Karpas-422 (cell line): ENCODE measurements around the gene ATG101. TPM values are rescaled to one million over a fixed set of nuclear protein-coding genes. Genes with fewer than 3 reads are reported as not detected.
"Not testable (repeated sequence)": the region's sequence is repeated elsewhere in the genome, so short reads cannot be mapped to it uniquely, and the experiment has no call there.

Experiments used
- DNase-seq: peaks from one replicate; pipeline ENCODE4 v3.0.0-alpha.2; 2015
- H2AFZ ChIP-seq: fragments of 200-600 bp; sonication (generic); 2 replicates; pipeline ENCODE4 v1.6.1; 2014; ENCODE audit warnings: antibody characterized with exemption, low read length, mixed read lengths
- H3K27ac ChIP-seq: fragments of 200-600 bp; sonication (generic); 2 replicates; pipeline ENCODE4 v1.5.1; 2014; ENCODE audit warnings: mild to moderate bottlenecking, low read length, moderate library complexity
- H3K27me3 ChIP-seq: fragments of 200-600 bp; sonication (generic); 2 replicates; pipeline ENCODE4 v1.6.1; 2014; ENCODE audit warnings: low read length, mixed read lengths
- H3K36me3 ChIP-seq: fragments of 200-600 bp; sonication (generic); 2 replicates; pipeline ENCODE4 v1.6.1; 2014; ENCODE audit warnings: low read length, mixed read lengths; ENCODE audit not compliant: insufficient read depth
- H3K4me1 ChIP-seq: fragments of 200-600 bp; sonication (generic); 2 replicates; pipeline ENCODE4 v1.6.1; 2014; ENCODE audit warnings: mild to moderate bottlenecking, low read length, mixed read lengths
- H3K4me2 ChIP-seq: fragments of 200-600 bp; sonication (generic); 2 replicates; pipeline ENCODE4 v1.6.1; 2014; ENCODE audit warnings: low read length, low read depth, mild to moderate bottlenecking; ENCODE audit not compliant: poor library complexity, severe bottlenecking
- H3K4me3 ChIP-seq: fragments of 200-600 bp; sonication (generic); 2 replicates; pipeline ENCODE4 v1.5.1; 2014; ENCODE audit warnings: mild to moderate bottlenecking, antibody characterized with exemption, low read length, mixed read lengths
- H3K79me2 ChIP-seq: fragments of 200-600 bp; sonication (generic); 2 replicates; pipeline ENCODE4 v1.6.1; 2014; ENCODE audit warnings: mild to moderate bottlenecking, low read length, mixed read lengths
- H3K9ac ChIP-seq: fragments of 200-600 bp; sonication (generic); 2 replicates; pipeline ENCODE4 v1.6.0; 2014; ENCODE audit warnings: low read length
- H3K9me2 ChIP-seq: fragments of 200-600 bp; sonication (generic), shearing (Covaris generic); replicated peaks from 2 replicates; pipeline ENCODE4 v1.6.0; 2014; ENCODE audit warnings: mild to moderate bottlenecking, low read length, moderate library complexity; ENCODE audit not compliant: insufficient read depth
- H3K9me3 ChIP-seq: fragments of 300-700, 200-600 bp; sonication (generic); 2 replicates; pipeline ENCODE4 v1.6.1; 2014; ENCODE audit warnings: low read length, mixed read lengths
- H4K20me1 ChIP-seq: fragments of 200-600 bp; sonication (generic); 2 replicates; pipeline ENCODE4 v1.6.1; 2014; ENCODE audit warnings: mild to moderate bottlenecking, antibody characterized with exemption, low read length, low read depth; ENCODE audit not compliant: insufficient read depth
- total RNA-seq: library from RNA; depleted of rRNA; stranded (reverse); fragments of >200 nt; shearing (Covaris generic); gene quantifications from 2 replicates; pipeline ENCODE4 v1.2.3, GENCODE V29; 2014; ENCODE audit warnings: low replicate concordance

Gene ATG101
- total RNA-seq, 1 experiment from 2014 or later = 31.9 TPM

DNA sequence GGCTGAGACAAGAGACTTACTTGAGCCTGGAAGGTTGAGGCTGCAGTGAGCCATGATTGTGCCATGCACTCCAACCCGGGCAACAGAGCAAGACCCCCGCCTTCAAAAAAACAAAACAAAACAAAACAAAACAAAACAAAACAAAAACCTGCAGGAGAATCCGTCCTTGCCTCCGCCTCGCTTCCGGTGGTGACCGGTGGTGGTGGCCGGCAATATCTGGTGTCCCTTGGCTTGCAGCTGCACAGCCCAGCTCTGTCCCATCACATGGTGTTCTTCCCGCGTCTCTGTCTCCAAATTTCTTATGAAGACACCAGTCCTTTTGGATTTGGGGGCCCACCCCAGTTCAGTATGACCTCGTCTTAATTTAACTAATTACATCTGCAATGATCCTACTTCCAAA, 19.7 kb downstream of the ATG101 start:
- peak overlapping the region; percentile 60; the same call in 1 of the 2 replicates for H3K27ac ChIP-seq
- no peaks in the 10 kb centered on the region for H3K27me3 ChIP-seq
- H3K9me2 ChIP-seq = no peaks in the 10 kb centered on the region
- no peak overlapping the region for H2AFZ ChIP-seq
- no peaks in the 10 kb centered on the region for H3K9me3 ChIP-seq
- H3K79me2 ChIP-seq = no peaks in the 10 kb centered on the region
- no peaks in the 10 kb centered on the region for H3K36me3 ChIP-seq
- H4K20me1 ChIP-seq = no peaks in the 10 kb centered on the region
- no peak overlapping the region for H3K4me2 ChIP-seq
- no peak overlapping the region for H3K9ac ChIP-seq
- no peak for DNase-seq
- peaks cover 24% of the 10 kb centered on the region for H3K4me1 ChIP-seq
- no peak overlapping the region for H3K4me3 ChIP-seq

DNA sequence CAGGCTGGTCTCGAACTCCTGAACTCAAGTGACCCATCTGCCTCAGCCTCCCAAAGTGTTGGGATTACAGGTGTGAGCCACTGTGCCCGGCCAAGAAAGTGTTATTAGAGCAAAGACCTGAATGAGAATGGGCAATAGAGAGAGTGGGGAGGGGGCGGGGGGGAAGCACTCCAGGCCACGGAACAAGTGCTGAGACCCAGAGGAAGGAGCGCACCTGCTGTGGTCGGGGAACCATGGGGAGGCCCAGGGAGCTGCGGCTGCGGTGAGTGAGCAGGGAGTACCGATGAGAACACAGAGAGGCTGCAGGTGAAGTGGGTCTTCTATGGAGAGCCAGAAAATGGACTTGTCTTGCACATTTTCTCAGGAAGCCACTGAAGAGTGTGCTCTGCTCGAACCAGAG, 20.5 kb downstream of the ATG101 start:
- Histone ChIP-seq H3K9me3 (no peaks in the 10 kb centered on the region), H3K27ac (no peak overlapping the region), H3K9me2 (no peaks in the 10 kb centered on the region), H3K36me3 (no peaks in the 10 kb centered on the region), H3K4me3 (no peak overlapping the region), H2AFZ (no peak overlapping the region), H3K9ac (no peak overlapping the region), H3K4me2 (no peak overlapping the region), H4K20me1 (no peaks in the 10 kb centered on the region), H3K27me3 (no peaks in the 10 kb centered on the region), H3K79me2 (no peaks in the 10 kb centered on the region), H3K4me1 (peaks cover 21% of the 10 kb centered on the region)
- peak; percentile 32 for DNase-seq

GRCh38 chr12:52091061-52091460, 21.3 kb downstream of the ATG101 start:
- peaks cover 21% of the 10 kb centered on the region for H3K4me1 ChIP-seq
- H4K20me1 ChIP-seq = no peaks in the 10 kb centered on the region
- H3K4me2 ChIP-seq = no peak overlapping the region
- H3K27me3 ChIP-seq = no peaks in the 10 kb centered on the region
- H3K9ac ChIP-seq = no peak overlapping the region
- H2AFZ ChIP-seq = no peak overlapping the region
- H3K9me2 ChIP-seq = no peaks in the 10 kb centered on the region
- no peak for DNase-seq
- no peak overlapping the region for H3K27ac ChIP-seq
- no peaks in the 10 kb centered on the region for H3K36me3 ChIP-seq
- H3K4me3 ChIP-seq = no peak overlapping the region
- H3K79me2 ChIP-seq = no peaks in the 10 kb centered on the region
- no peaks in the 10 kb centered on the region for H3K9me3 ChIP-seq

GRCh38 chr12:52091869-52092268, 22.1 kb downstream of the ATG101 start:
- Histone ChIP-seq H3K9me3 (no peaks in the 10 kb centered on the region), H3K4me1 (peaks cover 21% of the 10 kb centered on the region), H4K20me1 (no peaks in the 10 kb centered on the region), H3K79me2 (no peaks in the 10 kb centered on the region), H3K36me3 (no peaks in the 10 kb centered on the region), H3K27me3 (no peaks in the 10 kb centered on the region), H3K4me2 (no peak overlapping the region), H3K9me2 (no peaks in the 10 kb centered on the region), H3K9ac (no peak overlapping the region), H3K4me3 (no peak overlapping the region), H2AFZ (no peak overlapping the region), H3K27ac (no peak overlapping the region)
- no peak for DNase-seq

- Histone ChIP-seq H3K9me3 (no peaks in the 10 kb centered on the region), H4K20me1 (no peaks in the 10 kb centered on the region), H3K36me3 (no peaks in the 10 kb centered on the region), H2AFZ (no peak overlapping the region), H3K27me3 (no peaks in the 10 kb centered on the region), H3K4me2 (no peak overlapping the region), H3K4me1 (peaks cover 9% of the 10 kb centered on the region), H3K9me2 (no peaks in the 10 kb centered on the region), H3K4me3 (no peak overlapping the region), H3K9ac (no peak overlapping the region), H3K27ac (no peak overlapping the region), H3K79me2 (no peaks in the 10 kb centered on the region)
- DNase-seq = no peak
Measured at GRCh38 chr12:52093346-52093745, 23.6 kb downstream of the ATG101 start.

GRCh38 chr12:52096332-52097044, 26.7 kb downstream of the ATG101 start:
- Histone ChIP-seq H4K20me1 (no peaks in the 10 kb centered on the region), H3K4me1 (no peaks in the 10 kb centered on the region), H2AFZ (no peak overlapping the region), H3K9ac (no peak overlapping the region), H3K9me3 (no peaks in the 10 kb centered on the region), H3K79me2 (no peaks in the 10 kb centered on the region), H3K4me2 (no peak overlapping the region), H3K27me3 (no peaks in the 10 kb centered on the region), H3K27ac (no peak overlapping the region), H3K36me3 (no peaks in the 10 kb centered on the region), H3K4me3 (no peak overlapping the region), H3K9me2 (no peaks in the 10 kb centered on the region)
- no peak for DNase-seq

DNA sequence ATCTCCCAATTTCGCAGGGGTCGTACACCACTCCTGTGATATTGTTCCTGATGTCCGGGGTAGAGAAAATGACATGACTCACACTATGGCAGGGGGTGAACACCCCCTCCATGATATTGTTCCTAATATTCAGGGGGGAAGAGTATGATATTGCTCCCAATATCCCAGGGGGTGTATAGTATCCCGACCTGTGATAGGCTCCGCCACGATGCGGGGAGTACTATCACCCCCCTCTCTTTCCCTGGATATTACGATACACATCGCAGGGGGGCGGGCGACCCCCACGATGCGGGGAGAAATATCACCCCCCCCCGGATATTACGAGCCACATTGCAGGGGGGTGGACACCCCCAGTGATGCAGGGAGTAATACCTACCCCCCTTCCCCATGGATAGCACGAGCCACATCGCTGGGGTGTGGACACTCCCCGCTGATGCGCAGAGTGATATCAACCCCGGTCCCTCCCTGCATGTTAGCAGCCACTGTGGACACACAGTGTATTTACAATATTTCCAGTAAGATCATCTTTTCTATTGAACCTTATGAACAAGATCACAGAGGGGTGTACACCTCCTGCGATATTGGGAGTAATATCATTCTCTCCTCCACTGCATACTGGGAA, 27.4 kb downstream of the ATG101 start:
- H4K20me1 ChIP-seq = no peaks in the 10 kb centered on the region
- H3K9me3 ChIP-seq = no peaks in the 10 kb centered on the region
- no peak overlapping the region for H3K9ac ChIP-seq
- no peaks in the 10 kb centered on the region for H3K4me1 ChIP-seq
- H2AFZ ChIP-seq = no peak overlapping the region
- H3K9me2 ChIP-seq = no peaks in the 10 kb centered on the region
- H3K27me3 ChIP-seq = no peaks in the 10 kb centered on the region
- H3K4me2 ChIP-seq = no peak overlapping the region
- peak; percentile 36 for DNase-seq
- H3K27ac ChIP-seq = no peak overlapping the region
- H3K79me2 ChIP-seq = no peaks in the 10 kb centered on the region
- no peak overlapping the region for H3K4me3 ChIP-seq
- H3K36me3 ChIP-seq = no peaks in the 10 kb centered on the region

DNA sequence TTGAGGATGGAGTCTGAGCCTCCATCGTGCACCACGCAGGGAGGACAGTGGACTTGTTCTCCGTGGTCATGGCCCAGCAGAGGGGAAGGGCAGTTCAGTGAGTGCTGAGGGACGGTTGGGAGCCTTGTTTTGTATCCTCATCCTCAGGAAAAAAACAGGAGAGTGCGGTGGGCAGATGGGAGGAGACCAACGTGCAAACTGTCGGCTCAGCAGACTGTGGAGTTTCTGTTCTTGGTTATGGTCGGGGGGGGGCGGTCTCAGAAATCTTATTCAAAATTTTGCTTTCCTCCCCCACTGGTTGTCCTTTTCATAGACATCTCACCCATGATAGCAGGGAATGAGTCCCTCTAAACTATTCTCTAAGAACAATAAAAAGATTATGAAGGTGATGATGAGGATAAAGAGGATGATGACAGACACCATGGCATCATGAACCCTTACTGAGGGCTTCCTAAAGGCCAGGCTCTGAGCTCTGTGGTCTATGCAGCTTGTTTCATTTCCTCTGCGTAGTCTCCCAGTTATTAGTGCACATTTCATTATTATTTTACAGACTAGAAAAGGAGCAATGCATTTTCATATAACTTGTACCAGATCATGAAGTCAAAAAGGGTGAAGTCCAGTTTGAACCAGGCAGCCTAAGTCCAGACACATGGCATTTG, 34.8 kb downstream of the ATG101 start:
- H3K79me2 ChIP-seq, H3K27ac ChIP-seq, H3K9me3 ChIP-seq, H3K9me2 ChIP-seq, DNase-seq, H3K9ac ChIP-seq, H2AFZ ChIP-seq, H3K27me3 ChIP-seq, H4K20me1 ChIP-seq, H3K4me1 ChIP-seq, H3K36me3 ChIP-seq, H3K4me3 ChIP-seq, H3K4me2 ChIP-seq: not testable (repeated sequence)
